GM21367 (cell line): ENCODE results near the gene BRDT.
"Not testable (repeated sequence)": the region's sequence is repeated elsewhere in the genome, so short reads cannot be mapped to it uniquely, and the experiment has no call there.

ENCODE experiments used
- ATAC-seq: cut with Tn5 transposase; IDR thresholded peaks from one replicate; pipeline ENCODE4 v1.9.1; 2021; ENCODE audit not compliant: unreplicated experiment

BRDT gene

DNA sequence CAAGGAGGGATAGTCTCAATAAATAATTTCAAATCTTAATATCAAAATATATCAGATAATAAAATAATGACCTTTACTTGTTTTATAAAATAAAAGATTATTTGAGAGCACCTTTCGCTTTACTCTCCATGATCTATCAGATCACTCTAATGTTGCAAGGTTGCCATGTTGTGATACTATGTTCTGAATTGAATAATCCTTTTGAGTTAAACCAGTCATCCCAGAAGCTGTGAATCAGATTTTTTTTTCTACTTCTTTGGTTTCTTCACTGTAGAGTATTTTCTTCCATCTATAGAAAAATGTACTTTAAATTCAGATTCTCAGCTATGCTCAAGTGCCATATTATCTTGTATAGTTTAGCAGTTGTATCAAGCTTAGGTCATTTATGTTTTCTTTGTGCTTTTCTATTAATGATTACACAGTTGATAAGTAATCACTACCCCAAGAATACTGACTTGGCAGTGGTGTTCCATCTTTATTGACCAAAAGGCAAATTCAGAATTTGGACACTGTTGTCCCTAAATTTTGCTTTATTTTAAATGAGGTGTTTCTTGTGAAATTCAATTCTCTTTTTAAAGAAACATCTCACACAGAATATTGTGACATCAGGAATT, 32.9 kb downstream of the BRDT start:
- ATAC-seq: no peak

DNA sequence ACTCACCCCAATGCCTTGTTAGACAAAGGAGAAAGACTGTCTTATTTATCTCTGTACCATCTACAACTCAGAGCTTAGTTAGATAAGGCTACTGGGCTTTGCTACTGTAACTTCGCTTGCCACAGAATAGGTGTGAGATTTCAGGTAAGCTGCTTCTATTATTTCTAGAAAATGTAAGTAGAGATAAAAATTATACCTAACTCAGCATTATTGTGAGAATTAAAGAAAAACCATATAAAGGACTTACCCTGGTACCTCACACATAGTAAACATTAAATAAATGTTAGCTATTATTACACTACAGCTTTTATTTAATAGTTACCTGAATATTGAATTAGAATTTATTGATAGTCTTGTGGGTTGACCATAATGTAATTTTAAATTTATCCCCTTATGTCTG, 44.1 kb downstream of the BRDT start:
- ATAC-seq: no peak

DNA sequence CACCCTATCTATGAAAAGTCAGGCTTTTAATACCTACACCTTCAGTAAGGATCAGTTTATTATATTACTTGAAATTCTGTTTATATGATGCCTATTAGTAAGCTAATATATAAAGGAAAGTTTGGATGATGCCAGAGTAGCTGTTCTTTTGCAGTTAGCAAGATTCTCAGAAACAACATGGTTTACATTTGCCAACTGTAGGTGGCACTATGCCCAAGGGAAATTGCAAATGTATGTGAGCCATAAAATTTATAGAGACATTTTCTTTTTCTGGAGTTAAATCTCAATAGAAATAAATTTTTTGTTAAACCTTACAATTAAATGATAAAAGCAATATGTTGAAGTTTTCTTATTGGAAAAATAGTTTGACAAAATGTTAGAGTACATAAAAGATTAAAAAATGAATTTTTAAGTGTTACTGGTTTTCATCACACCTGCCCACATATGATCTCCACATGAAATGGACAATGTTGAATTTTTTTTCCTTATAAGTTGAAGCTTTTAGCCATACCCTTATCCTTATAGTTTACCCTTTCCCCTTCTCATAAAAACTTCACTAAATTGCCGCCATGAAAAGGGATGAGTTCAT, 48.5 kb downstream of the BRDT start:
- ATAC-seq: no peak

DNA sequence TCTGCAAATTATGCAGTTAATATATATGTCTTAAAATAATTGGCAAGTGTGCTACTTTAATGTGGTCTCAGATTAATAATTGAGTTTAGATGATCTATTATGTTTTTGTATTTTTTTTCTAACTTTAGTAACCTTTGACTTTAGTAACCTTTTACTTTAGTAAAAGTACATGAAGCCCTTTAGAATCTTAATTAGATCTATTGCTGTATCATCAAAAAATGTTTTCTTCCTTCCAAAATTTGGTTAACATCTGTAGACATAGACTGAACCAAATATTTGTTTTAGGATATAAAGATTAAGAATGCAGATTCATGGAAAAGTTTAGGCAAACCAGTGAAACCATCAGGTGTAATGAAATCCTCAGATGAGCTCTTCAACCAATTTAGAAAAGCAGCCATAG, 54.9 kb downstream of the BRDT start:
- no peak for ATAC-seq

DNA sequence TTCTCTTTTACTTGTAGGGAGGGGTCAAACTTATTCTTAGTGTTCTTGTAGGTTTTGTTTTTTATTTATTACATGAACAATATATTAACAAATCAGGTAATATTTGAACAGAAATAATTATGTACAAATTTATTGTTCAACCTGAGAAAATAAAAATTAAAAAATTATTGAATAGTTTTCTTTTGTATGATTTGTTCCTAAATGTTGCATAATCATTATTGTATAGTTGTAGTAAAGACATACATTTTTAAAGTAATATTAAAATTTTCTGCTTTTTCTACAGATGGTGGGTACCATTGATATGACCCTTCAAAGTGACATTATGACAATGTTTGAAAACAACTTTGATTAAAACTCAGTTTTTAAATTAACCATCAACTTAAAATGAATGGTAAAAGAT, 64.7 kb downstream of the BRDT start:
- no peak for ATAC-seq

DNA sequence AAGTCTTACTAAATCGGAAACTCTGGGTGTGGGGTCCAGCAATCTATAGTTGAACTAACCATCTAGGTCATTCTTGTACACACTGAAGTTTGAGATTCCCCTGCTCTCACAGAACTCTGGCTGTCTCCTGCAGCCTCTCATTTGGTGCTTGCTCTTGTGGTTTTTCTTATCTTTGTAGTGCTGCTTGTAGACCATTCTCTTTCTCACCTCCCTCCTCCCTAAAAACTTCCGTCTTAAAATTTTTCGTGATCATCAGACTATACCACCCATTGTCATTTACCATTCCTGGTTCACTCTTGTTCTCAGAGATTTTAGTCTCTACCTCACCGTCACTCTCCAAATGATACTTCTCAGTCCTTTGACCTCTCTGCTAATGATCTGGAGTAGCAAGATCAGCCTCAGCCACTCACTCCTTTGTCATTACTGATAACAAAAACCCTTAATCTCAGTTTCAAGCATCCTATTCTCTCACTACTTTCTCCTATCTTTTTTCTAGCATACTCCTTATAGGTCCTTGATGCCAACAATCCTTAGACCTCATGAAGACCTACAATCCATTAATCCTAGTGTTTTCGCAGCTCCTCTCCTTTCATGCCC, 67.6 kb downstream of the BRDT start:
- ATAC-seq: no peak

DNA sequence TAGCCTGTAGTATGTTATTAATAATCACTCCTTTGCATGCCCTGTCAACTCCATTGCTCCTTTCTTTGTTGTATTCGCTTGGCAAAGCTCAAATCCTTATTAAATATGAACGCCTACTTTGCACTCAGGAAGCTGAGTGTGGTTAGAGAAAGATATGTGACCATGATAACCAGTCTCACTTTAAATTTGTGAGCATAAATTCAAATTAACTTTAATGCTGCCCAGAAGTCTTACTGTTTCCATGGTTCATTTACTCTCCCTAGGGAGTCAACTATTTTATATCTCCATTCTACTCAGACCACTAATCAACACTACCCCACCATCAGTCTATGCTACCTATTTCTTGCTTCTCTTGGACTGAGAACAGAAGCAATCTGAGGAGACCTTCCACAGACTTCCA, 68.5 kb downstream of the BRDT start:
- ATAC-seq: no peak

DNA sequence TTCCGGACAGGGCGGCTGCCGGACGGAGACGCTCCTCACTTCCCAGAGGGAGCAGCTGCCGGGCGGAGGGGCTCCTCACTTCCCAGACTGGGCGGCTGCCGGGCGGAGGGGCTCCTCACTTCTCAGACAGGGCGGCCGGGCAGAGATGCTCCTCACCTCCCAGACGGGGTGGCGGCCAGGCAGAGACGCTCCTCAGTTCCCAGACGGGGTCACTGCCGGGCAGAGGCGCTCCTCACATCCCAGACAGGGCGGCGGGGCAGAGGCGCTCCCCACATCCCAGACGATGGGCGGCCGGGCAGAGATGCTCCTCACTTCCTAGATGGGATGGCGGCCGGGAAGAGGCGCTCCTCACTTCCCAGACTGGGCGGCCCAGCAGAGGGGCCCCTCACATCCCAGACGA, 76.8 kb downstream of the BRDT start:
- not testable (repeated sequence) for ATAC-seq

DNA sequence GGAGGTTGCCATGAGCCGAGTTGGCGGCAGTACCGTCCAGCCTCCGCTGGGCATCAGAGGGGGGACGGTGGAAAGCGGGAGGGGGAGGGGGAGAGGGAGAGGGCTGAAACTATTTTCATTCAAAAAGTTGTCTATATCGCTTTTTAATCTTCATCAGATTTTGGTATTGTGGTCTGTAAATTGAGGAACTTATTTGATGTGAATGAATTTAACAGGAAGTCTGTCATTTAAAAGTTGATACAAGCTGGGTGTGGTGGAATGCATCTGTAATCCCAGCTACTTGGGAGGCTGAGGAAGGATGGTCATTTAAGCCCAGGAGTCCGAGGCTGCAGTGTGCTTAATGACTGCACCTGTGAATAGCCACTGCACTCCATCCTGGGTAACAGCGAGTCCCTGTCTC, 77.6 kb downstream of the BRDT start:
- ATAC-seq: no peak

DNA sequence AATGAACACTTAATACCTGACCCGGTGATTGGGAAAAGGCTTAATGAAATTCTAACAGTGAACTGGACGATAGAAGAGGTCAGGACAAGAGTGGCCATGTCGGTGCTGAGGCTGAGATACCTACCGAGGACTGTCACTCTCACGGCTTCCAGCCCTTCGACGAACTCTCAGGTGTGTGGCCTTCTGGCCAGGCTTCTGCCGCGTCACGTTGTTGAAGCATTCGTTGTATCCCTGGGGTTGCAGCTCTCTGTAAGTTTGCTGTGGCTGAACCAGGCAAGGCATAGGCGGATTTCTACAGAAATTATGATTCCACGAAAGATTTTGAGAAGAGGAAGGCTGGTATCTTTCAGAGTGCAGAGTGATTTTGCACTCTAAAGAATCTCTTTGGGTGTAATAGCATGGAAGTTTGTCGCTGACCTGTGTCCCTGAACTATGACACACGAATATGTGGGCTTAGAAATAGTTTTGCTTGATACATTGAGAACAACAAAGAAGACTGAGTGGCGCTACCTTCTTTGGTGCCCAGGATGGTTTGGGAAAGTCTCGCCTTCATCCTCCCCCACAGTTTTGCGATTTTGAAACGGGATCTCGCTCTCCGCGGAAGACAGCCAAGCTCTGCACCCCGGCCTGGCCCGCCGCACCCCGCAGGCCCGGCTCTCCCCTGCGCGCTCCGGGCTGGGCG, 80.2 kb downstream of the BRDT start:
- no peak for ATAC-seq

DNA sequence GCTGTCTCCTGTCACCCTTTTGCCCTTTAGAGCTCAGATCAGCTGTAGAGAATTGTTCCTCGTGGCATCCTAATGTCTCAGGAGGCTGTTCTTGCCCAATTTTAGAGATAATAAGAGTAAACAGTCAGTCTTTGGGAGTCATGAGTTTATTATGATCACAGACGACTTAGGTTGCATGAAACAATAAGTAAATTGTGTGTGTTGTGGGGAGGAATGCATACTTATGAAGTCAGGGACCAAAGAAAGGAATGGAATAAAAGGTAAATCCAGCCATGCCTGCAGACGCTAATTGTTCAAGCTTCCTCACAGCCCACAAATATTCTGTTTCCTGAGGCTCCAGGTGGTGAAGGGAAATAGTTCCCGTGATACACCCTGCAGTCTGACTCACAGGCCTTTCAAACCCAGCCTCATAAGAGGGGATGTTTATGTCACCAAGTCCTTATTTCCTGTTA, 81.5 kb downstream of the BRDT start:
- no peak for ATAC-seq

DNA sequence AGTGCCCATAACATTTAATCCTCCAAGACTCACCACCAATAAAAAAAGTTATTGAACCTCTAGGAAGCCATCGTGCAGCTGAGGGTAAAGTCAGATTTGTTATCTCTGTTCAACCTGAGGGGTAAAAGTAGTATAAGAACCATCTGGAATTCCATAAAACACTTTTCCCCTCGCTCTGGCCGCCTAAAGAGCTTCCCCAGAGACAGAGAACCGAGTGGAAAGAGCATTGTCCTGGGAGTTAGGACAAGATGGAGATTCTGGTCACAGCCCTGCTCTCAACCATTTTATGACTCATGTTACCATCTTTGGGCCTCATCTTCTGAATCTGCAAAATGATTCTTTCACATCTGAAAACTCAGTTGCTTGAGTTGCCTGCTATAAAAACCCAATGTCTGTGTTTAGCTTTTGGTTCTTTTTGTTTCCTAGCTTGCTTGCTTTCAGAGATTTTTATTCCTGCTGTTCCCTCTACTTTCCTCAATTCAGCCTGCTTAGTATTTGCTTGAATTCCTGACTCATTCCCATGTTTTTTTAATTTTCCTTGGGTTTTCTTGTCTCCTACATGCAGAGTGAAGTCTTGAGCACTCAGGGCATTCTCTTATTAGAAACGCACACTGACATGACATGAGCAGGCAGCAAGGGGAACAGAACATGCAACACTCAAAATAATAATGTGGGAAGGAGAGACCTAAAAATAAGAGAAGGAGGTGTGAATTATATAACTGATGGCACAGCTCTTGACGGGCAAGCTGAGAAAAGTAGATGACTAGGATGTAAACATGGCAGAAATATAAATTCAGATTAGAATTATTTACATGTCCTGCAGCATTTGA, 82.3 kb downstream of the BRDT start:
- ATAC-seq: no peak

DNA sequence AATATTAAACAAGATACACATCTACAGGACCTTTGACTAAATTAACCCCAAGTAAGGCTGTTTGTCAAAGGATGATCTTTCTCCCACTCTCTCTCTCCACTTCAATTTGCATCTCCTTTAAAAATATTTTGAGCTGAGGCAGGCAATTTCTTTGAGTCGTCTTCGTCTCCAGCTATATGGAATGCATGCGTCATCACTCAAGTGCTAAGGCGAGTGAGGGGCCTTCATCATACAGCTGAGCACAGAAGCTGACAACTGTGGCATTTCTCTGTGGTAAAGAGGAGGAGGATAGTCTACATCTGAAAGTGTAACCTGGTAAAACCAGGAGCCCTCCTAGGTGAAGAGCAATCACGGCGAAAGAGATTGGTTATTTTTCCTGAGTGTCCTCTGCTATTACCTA, 88.2 kb downstream of the BRDT start:
- no peak for ATAC-seq

DNA sequence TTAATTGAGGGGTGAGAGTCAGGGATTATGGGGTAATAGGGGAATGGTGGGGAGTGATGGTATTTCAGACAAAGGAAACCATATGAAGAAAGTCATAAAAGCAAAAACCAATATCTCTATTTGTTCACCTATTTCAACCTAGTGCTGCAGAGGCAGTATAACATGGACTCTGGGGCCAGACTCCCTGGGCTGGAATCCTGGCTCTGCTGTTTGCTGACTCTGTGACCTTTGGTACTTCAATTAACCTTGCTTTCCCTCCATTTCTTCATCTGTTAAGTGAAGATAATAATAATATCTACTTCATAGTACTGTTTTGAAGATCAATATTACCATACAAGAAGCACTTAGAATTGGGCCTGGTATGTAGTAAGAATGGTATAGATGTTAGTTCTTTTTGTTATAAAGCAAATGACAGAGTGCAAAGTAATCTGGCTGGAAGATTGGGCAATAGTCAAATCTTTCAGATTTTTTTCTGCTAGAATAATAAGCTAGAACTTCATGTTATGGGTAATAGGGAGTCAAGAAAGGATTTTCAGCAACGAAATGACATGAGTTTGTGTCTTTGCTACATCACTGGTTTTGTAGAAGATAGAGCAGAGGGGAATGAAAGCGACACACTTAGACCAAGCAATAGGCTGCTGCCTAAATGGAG, 89.6 kb downstream of the BRDT start:
- no peak for ATAC-seq

DNA sequence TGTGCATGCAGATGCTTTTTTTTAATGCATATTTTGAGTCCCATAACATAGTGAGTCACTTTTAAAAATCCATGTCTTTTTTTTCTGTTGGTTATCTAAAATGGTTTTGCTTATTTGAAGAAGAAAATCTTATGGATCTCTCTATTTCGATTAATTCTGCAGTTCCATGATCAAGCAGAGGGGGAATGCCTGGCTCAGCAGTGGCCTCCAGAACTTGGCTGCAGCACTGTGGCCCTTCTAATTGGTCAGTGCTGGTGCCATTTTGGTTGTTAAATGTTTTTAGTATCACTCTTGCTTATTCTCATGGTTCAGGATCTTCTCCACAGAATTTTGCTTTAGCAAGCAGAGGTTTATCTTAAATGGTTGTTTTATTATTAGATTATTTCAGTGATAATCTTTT, 91.8 kb downstream of the BRDT start:
- no peak for ATAC-seq

DNA sequence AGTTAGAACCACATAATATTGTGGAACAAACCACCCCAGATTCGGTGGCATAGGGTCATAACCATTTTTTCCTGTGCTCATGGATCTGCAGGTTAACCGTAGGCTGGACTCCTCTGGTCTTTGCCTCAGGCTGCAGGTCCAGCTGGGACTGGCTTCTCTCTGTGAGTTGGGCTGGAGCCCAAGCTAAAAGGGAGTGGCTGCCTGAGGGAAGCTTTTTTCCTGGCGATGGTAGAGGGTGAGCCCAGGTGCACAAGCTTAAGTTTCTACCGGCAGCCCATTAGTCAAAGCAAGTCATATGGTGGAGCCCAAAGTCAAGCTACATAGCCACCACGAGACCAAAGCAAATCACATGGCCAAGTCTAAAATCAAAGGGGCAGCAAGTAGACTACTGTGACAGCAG, 94.4 kb downstream of the BRDT start:
- no peak for ATAC-seq

DNA sequence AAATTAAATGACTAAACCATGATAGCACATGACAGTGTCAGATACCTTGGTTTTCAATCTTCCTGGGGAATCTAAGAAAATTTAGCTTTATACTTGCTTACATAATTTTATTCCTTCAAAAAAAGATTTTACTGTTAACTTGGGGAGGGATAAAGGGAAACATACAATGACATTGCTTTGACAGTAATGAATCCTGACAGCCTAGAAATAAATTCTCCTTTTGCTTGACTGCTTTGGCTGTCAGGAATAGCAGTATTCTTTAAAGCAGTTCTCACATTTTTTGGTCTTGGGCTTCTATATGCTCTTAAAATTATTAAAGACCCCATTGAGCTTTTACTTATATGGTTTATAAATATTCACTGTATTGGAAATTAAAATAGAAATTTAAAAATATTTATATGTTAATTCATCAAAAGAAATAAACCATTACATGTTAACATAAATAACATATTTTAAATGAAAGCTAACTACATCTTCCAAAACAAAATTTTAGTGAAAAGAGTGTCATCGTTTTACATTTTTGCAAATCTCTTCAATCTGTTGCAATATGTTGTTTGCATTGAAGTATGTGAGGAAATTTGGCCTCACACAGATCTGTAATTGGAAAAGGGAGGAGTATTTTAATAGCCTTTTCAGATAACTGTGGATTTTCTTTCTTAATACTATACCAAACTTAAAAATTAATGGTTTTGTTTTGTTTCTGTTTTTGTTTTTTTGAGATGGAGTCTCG, 96.7 kb downstream of the BRDT start:
- ATAC-seq: no peak

DNA sequence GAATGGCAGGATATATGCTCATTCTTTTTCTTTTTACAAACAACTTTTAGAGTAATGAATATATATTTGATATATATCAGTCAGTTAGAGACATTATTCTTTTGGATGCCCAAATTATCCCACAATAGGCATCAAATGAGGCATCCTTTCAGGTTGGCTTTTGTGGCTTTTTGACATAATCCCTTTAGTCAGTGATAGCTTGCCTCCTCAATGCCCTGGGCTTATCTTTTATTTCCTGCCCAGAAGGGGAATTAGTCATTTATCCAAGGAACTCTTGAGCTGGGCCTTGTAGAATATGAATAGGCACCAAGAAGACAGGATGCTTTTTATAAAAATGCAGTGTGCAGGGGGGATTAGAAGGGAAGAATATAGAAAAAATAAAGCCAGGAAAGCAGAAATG, 102.7 kb downstream of the BRDT start:
- ATAC-seq: no peak
